Adrenal gland (tissue), 5 donors: Measurements from ENCODE around the gene SMIM38.

Source experiments
- CTCF ChIP-seq, 6 experiments: fragments of 450-650 bp in 4 of 6; fragments of 200-600 bp in 2 of 6; sonication (generic) in 1 of 6; IDR thresholded peaks; 1 replicate in 5 of 6; 2 replicates in 1 of 6; pipeline versions ENCODE4 v1.5.1 to v1.8.0; 2016 to 2021; ENCODE audit warnings: antibody characterized with exemption in 6 of 6, mild to moderate bottlenecking in 2 of 6, moderate library complexity in 1 of 6
- POLR2A ChIP-seq, 2 donors: fragments of 450-650 bp; IDR thresholded peaks; one replicate each; pipeline ENCODE4 v1.6.1; 2017; ENCODE audit warnings: antibody characterized with exemption in 2 of 2, mild to moderate bottlenecking in 2 of 2, moderate library complexity in 1 of 2
- donor health status: DM: no; HTN: no; CAD: no.

- TF ChIP-seq CTCF (IDR thresholded peaks at IDR 0.05) = no peak
- TF ChIP-seq POLR2A (IDR thresholded peaks at IDR 0.05) = no peak
Measured at GRCh38 chr11:69157822-69158231, 2.1 kb downstream of the SMIM38 start.
